Adrenal gland (tissue), 19 donors: Measurements from ENCODE around the gene SLC35D1. TPM values are rescaled to one million over a fixed set of nuclear protein-coding genes. Genes with fewer than 3 reads are reported as not detected.

Experiments used
- DNase-seq, 7 donors: peaks; one replicate each; pipeline ENCODE4 v3.0.0-alpha.2; 2019 to 2020
- H3K27ac ChIP-seq, 5 donors: fragments of 200-600 bp; sonication (generic) in 4 of 5; 1 replicate in 3 of 5; 2 replicates in 2 of 5; pipeline versions ENCODE4 v1.5.1 to v1.8.0; 2016 to 2020; ENCODE audit warnings: mild to moderate bottlenecking in 1 of 5
- H3K27me3 ChIP-seq: fragments of 200-600 bp; 2 replicates; pipeline ENCODE4 v1.8.0; 2021
- H3K36me3 ChIP-seq, 2 donors: fragments of 200-600 bp; replicated peaks in 1 of 2; 1 replicate in 1 of 2; 2 replicates in 1 of 2; pipeline versions ENCODE4 v1.5.1 to v1.8.0; 2018 to 2022
- H3K4me1 ChIP-seq, 2 donors: fragments of 200-600 bp; replicated peaks in 1 of 2; 1 replicate in 1 of 2; 2 replicates in 1 of 2; pipeline versions ENCODE4 v1.5.1 to v1.8.0; 2018 to 2021
- H3K4me3 ChIP-seq, 4 donors: fragments of 200-600 bp; sonication (generic) in 3 of 4; one replicate each; pipeline ENCODE4 v1.5.1; 2016 to 2018
- H3K9me3 ChIP-seq, 3 donors: fragments of 200-600 bp; sonication (generic) in 1 of 3; replicated peaks in 1 of 3; 1 replicate in 2 of 3; 2 replicates in 1 of 3; pipeline versions ENCODE4 v1.5.1 to v1.8.0; 2016 to 2021
- POLR2A ChIP-seq, 2 donors: fragments of 450-650 bp; IDR thresholded peaks; one replicate each; pipeline ENCODE4 v1.6.1; 2017; ENCODE audit warnings: antibody characterized with exemption in 2 of 2, mild to moderate bottlenecking in 2 of 2, moderate library complexity in 1 of 2
- WGBS, 4 donors: extraction: QIAGEN DNeasy Blood & Tissue Kit in 2 of 4; methylation state at CpG; one replicate each; pipeline versions ENCODE4 v1.1.5 to v1.1.7; 2013 to 2017; 5-methylcytosine and 5-hydroxymethylcytosine counted together
- intact Hi-C, 2 donors: fragments of 100-400 bp; cut with DNase I; formaldehyde crosslinking; loops; one replicate each; pipeline versions ENCODE4 v1.14.1 to v1.15.0; 2022 to 2023
- long read RNA-seq, 10 donors: library from polyadenylated mRNA in 3 of 10; unstranded in 2 of 10; stranded (forward) in 1 of 10; transcript quantifications; one replicate each; pipeline ENCODE4 v2.0.0 and lab custom pipeline, GENCODE V29; 2021 to 2026
- polyA plus RNA-seq, 3 donors: library from polyadenylated mRNA; stranded (reverse); fragments of 200-250 nt in 2 of 3; fragments of 350-450 nt in 1 of 3; fragmentation: Illumina TruSeq in 1 of 3; extraction: RNeasy Lipid Tissue Mini Kit (QIAGEN cat#74804) in 1 of 3; gene quantifications; one replicate each; pipeline ENCODE4 v1.2.3, GENCODE V29; 2013 to 2014
- total RNA-seq, 9 donors: library from RNA; depleted of rRNA in 4 of 9; stranded (reverse); fragments of >200 nt in 4 of 9; fragments of 120-200 nt in 1 of 9; fragmentation: NEBNext Ultra II Directional in 1 of 9; extraction: Animal tissue kit (Norgen Biotek cat#: 25700) in 1 of 9; gene quantifications; one replicate each; pipeline versions ENCODE4 v1.1.0 to v1.2.4, GENCODE V29; 2013 to 2023
- TF ChIP-seq, protein P1 (sequence below), 6 experiments: fragments of 450-650 bp in 4 of 6; fragments of 200-600 bp in 2 of 6; sonication (generic) in 1 of 6; IDR thresholded peaks; 1 replicate in 5 of 6; 2 replicates in 1 of 6; pipeline versions ENCODE4 v1.5.1 to v1.8.0; 2016 to 2021; ENCODE audit warnings: antibody characterized with exemption in 6 of 6, mild to moderate bottlenecking in 2 of 6, moderate library complexity in 1 of 6
- donor health status: healthy with polysubstance abuse.
- donor health status: Bipolar disorder and iron deficiency.
- donor health status: DM: yes; HTN: yes; CAD: no.
- donor health status: DM: no; HTN: no; CAD: no.
- donor health status: DM: no; HTN: no; CAD: no.
- donor health status: DM: yes; HTN: yes; CAD: no.

SLC35D1 gene
- 10 to 100 TPM in 8 of 9 donors, 1 to 10 TPM in 1; 9.4 to 34.7 (median 14.0) TPM for total RNA-seq
- 10 to 100 TPM in 1 of 3 donors, 1 to 10 TPM in 2; 1.9 to 15.7 (median 1.9) TPM for polyA plus RNA-seq
- long read RNA-seq, donor 1, full-length matches to known transcripts, result 4 of 4 reads
- long read RNA-seq, donor 1, partial matches to known transcripts, result 0 of 4 reads
- long read RNA-seq, donor 1, other reads (novel, unspliced or antisense), result 0 of 4 reads
- long read RNA-seq, donor 2, full-length matches to known transcripts, result 13 of 13 reads
- long read RNA-seq, donor 2, partial matches to known transcripts, result 0 of 13 reads
- long read RNA-seq, donor 2, other reads (novel, unspliced or antisense), result 0 of 13 reads
- long read RNA-seq, donor 3, full-length matches to known transcripts, result 5 of 5 reads
- long read RNA-seq, donor 3, partial matches to known transcripts, result 0 of 5 reads
- long read RNA-seq, donor 3, other reads (novel, unspliced or antisense), result 0 of 5 reads
- long read RNA-seq, donor 4, result 0 reads
- long read RNA-seq, donor 5, full-length matches to known transcripts, result 2 of 5 reads
- long read RNA-seq, donor 5, partial matches to known transcripts, result 1 of 5 reads
- long read RNA-seq, donor 5, other reads (novel, unspliced or antisense), result 2 of 5 reads
- long read RNA-seq, donor 6, result 0 reads
- long read RNA-seq, donor 7, full-length matches to known transcripts, result 3 of 3 reads
- long read RNA-seq, donor 7, partial matches to known transcripts, result 0 of 3 reads
- long read RNA-seq, donor 7, other reads (novel, unspliced or antisense), result 0 of 3 reads
- long read RNA-seq, donor 8, full-length matches to known transcripts, result 4 of 4 reads
- long read RNA-seq, donor 8, partial matches to known transcripts, result 0 of 4 reads
- long read RNA-seq, donor 8, other reads (novel, unspliced or antisense), result 0 of 4 reads
- long read RNA-seq, donor 9, full-length matches to known transcripts, result 5 of 5 reads
- long read RNA-seq, donor 9, partial matches to known transcripts, result 0 of 5 reads
- long read RNA-seq, donor 9, other reads (novel, unspliced or antisense), result 0 of 5 reads
- long read RNA-seq, donor 10, full-length matches to known transcripts, result 3 of 3 reads
- long read RNA-seq, donor 10, partial matches to known transcripts, result 0 of 3 reads
- long read RNA-seq, donor 10, other reads (novel, unspliced or antisense), result 0 of 3 reads

DNA sequence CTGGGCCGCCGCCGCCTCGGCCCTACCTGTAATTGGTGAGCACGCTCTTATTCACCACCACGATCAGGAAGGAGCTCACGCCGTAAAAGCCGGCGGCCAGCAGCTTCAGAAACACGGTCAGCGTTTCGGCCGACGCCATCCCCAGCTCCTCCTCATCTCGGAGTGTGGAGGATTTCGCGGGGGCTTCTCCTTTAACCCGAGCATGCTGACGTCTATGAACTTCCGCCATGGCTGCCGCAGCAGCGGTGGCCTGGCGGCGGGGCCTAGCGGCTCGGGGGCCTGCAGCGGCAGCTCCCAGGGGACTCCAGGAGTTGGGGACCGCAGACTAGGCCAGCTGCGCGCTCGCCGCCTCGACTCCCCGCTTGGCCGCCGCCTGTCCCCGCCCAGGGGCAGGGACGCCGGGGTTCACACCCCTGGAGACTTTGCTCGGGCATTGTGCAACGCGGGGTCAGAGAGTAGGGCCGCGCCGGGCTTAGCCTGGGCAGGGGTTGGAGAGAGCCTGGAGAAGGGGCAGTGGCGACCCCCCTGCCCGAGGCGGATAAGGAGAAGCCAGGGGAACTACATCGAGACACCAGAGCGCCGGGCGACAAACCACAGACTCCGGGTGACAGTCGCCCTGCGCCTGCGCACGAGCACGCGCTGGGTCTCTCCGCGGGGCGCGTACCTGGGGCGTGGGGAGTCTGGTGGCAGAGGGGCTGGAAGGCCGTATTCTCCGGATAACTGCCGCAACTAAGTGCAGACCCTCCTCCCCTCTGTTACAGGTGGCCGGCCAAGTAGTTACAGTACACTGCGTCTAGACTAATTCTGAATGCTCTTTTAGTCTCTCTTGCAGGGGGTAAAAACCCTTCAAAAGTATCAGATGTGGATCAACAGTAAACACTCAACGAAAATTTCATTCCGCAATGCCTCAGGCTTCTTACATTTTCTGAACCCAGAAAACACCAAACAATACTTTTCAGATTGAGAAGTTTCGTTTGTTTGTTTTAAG, at the start of gene SLC35D1:
Gene SLC35D1 (minus strand): TSS at position 364 of the 988 bp plus-strand sequence. CDS start 135 bp downstream, at position 229.
- Histone ChIP-seq H3K27ac (peak within 1 kb of the TSS; percentile 69 to 95 (median 94)), H3K9me3 (no peaks in the 10 kb centered on the region), H3K36me3 (peaks cover 0 to 11% of the 10 kb centered on the region in 2 donors), H3K4me3 (peak within 1 kb of the TSS; percentile 71 to 82 (median 72)), H3K27me3 (no peaks in the 10 kb centered on the region), H3K4me1 (peaks cover 5 to 7% of the 10 kb centered on the region in 2 donors)
- intact Hi-C loops, result loop anchor here in 1 of 2 donors (10.0 kb wide), 1 partner anchor 91 kb away; no protein-coding TSS in a partner anchor
- 0 to 4% (median 1%) methylated on average over 5 to 73 of the region's 73 CpGs for WGBS, 4 donors
- peak; percentile 62 to 75 (median 69) for DNase-seq
- TF ChIP-seq, protein P1, sequence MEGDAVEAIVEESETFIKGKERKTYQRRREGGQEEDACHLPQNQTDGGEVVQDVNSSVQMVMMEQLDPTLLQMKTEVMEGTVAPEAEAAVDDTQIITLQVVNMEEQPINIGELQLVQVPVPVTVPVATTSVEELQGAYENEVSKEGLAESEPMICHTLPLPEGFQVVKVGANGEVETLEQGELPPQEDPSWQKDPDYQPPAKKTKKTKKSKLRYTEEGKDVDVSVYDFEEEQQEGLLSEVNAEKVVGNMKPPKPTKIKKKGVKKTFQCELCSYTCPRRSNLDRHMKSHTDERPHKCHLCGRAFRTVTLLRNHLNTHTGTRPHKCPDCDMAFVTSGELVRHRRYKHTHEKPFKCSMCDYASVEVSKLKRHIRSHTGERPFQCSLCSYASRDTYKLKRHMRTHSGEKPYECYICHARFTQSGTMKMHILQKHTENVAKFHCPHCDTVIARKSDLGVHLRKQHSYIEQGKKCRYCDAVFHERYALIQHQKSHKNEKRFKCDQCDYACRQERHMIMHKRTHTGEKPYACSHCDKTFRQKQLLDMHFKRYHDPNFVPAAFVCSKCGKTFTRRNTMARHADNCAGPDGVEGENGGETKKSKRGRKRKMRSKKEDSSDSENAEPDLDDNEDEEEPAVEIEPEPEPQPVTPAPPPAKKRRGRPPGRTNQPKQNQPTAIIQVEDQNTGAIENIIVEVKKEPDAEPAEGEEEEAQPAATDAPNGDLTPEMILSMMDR (IDR thresholded peaks at IDR 0.05), result peak in 1 of 6 experiments; percentile 2
- TF ChIP-seq POLR2A (IDR thresholded peaks at IDR 0.05), result peak; percentile 62 to 74

DNA sequence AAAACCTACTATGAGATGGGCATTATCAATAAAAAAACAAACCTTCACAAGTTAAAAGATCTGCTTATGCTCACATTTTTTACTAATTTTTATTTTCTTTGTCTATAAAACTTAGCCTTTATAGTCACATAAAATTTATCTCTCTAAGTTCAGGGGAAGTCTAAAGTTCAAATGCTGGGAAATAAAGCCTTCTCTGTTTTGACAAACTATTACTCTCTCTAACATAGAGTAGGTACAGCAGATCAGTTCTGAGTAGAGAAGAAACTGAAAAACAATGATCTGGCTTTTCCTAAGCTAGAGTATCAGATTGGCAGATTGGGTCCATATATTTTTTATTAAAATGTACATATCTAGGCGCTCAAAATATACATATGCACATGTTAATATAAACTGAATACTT, 49.6 kb upstream of the SLC35D1 start:
- no peak for DNase-seq
- Histone ChIP-seq H3K27me3 (no peaks in the 10 kb centered on the region), H3K9me3 (no peaks in the 10 kb centered on the region), H3K36me3 (no peaks in the 10 kb centered on the region), H3K4me1 (no peaks in the 10 kb centered on the region), H3K27ac (no peak overlapping the region), H3K4me3 (no peak overlapping the region)
- 84 to 93% (median 90%) methylated on average over 1 of the region's 1 CpG for WGBS, 4 donors
- intact Hi-C loops, result no loop called here
- no peak for TF ChIP-seq POLR2A (IDR thresholded peaks at IDR 0.05)
- TF ChIP-seq, protein P1 (IDR thresholded peaks at IDR 0.05), result no peak

DNA sequence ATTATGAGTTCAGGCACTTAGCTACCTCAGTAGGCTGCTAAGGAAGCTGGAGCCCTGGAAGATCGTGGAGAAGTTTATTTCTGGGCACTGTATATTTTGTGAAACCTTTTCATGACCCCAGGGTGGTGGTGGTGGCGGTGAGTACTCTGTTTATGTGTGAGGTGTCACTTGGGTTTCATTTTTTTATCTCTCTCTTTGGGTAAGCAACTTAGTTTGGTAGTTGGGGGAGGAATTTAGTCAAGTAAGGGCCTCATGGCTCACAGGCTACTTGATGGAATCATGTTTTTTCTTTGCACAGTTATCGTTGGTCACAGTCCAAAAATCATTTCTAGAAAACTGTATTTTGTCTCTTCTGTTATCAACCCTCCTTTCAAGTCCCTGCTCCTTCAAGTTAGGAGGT, 46.9 kb upstream of the SLC35D1 start:
- Histone ChIP-seq H3K36me3 (no peaks in the 10 kb centered on the region), H3K9me3 (no peaks in the 10 kb centered on the region), H3K27ac (no peak overlapping the region), H3K4me3 (no peak overlapping the region), H3K4me1 (no peaks in the 10 kb centered on the region), H3K27me3 (no peaks in the 10 kb centered on the region)
- TF ChIP-seq, protein P1 (IDR thresholded peaks at IDR 0.05), result no peak
- no peak for TF ChIP-seq POLR2A (IDR thresholded peaks at IDR 0.05)
- DNase-seq, result no peak
- intact Hi-C loops, result no loop called here
- 40 to 47% (median 45%) methylated on average over 3 of the region's 3 CpGs for WGBS, 4 donors
